Heart right ventricle (tissue), 16 donors: Measurements from ENCODE around the gene DGKD. TPM values are rescaled to one million over a fixed set of nuclear protein-coding genes. Genes with fewer than 3 reads are reported as not detected.

Experiments
- ATAC-seq, 8 donors: fragments of 200-7000 bp; cut with Tn5 transposase; one replicate each; pipeline ENCODE4 v1.9.1; 2020; ENCODE audit warnings: mild to moderate bottlenecking in 8 of 8, moderate library complexity in 8 of 8, moderate number of reproducible peaks in 1 of 8
- DNase-seq, 2 donors: peaks; one replicate each; pipeline ENCODE4 v3.0.0-alpha.2; 2020
- H3K27ac ChIP-seq, 10 donors: fragments of 200-600 bp; sonication (generic) in 2 of 10; one replicate each; pipeline versions ENCODE4 v1.5.0 to v1.8.0; 2020 to 2022; ENCODE audit warnings: mild to moderate bottlenecking in 3 of 10
- H3K27me3 ChIP-seq, 7 donors: fragments of 200-600 bp; one replicate each; pipeline ENCODE4 v1.8.0; 2021 to 2022; ENCODE audit warnings: mild to moderate bottlenecking in 2 of 7
- H3K36me3 ChIP-seq, 9 donors: fragments of 200-600 bp; sonication (generic) in 1 of 9; one replicate each; pipeline versions ENCODE4 v1.5.0 to v1.8.0; 2020 to 2022; ENCODE audit warnings: mild to moderate bottlenecking in 2 of 9
- H3K4me1 ChIP-seq, 9 donors: fragments of 200-600 bp; sonication (generic) in 1 of 9; one replicate each; pipeline versions ENCODE4 v1.5.0 to v1.8.0; 2020 to 2022; ENCODE audit warnings: mild to moderate bottlenecking in 4 of 9
- H3K4me3 ChIP-seq, 10 donors: fragments of 200-600 bp; sonication (generic) in 2 of 10; one replicate each; pipeline versions ENCODE4 v1.5.0 to v1.8.0; 2020 to 2022; ENCODE audit warnings: mild to moderate bottlenecking in 7 of 10, moderate library complexity in 2 of 10
- H3K9me3 ChIP-seq, 11 donors: fragments of 200-600 bp in 10 of 11; sonication (generic) in 2 of 11; one replicate each; pipeline versions ENCODE4 v1.5.0 to v1.8.0; 2013 to 2022; ENCODE audit warnings: mild to moderate bottlenecking in 2 of 11, control low read depth in 1 of 11, moderate library complexity in 1 of 11
- CTCF ChIP-seq, 9 donors: fragments of 200-600 bp; sonication (generic) in 2 of 9; IDR thresholded peaks; one replicate each; pipeline versions ENCODE4 v1.5.0 to v1.8.0; 2021 to 2022; ENCODE audit warnings: antibody characterized with exemption in 9 of 9, mild to moderate bottlenecking in 5 of 9, moderate library complexity in 1 of 9
- WGBS, 2 donors: extraction: QIAGEN DNeasy Blood & Tissue Kit; methylation state at CpG; one replicate each; pipeline ENCODE4 v1.1.7; 2013; ENCODE audit warnings: inconsistent platforms in 1 of 2; 5-methylcytosine and 5-hydroxymethylcytosine counted together
- intact Hi-C, 10 donors: fragments of 100-400 bp; cut with DNase I; formaldehyde crosslinking; loops; one replicate each; pipeline versions ENCODE4 v1.11.1 to v1.14.2; 2022
- polyA plus RNA-seq, 2 donors: library from polyadenylated mRNA; stranded (reverse); fragments of 200-250 nt; gene quantifications; one replicate each; pipeline ENCODE4 v1.2.3, GENCODE V29; 2013
- total RNA-seq, 10 donors: library from RNA; stranded (reverse); fragmentation: NEBNext Ultra II Directional in 3 of 10; extraction: Animal tissue kit (Norgen Biotek cat#: 25700) in 3 of 10; gene quantifications; one replicate each; pipeline versions ENCODE4 v1.2.1 to v1.2.4, GENCODE V29; 2021 to 2023
- donor health status: Arrhythmogenic right ventricular cardiomyopathy.
- donor health status: ischemic (EF 13 %, LVEDD 7.1; RV severe dilation, severe dysfunction).
- donor health status: healthy with polysubstance abuse.
- donor health status: DM: no; HTN: yes; CAD: no.
- donor health status: DM: no; HTN: no; CAD: no.
- donor health status: ischemic (EF 25% LVEDD 6.9; RV normal size, moderate dysfunction).
- donor health status: ischemic (EF 25% LVEDD 5.7; RV mildly dilated, moderate dysfunction).
- donor health status: healthy.
- donor health status: DM: yes; HTN: yes; CAD: no.
- donor health status: Ischemic cardiomyopathy.
- donor health status: ischemic (EF 35%, LVEDD 5.7; RV mildly dilated, moderate dysfunction).
- donor health status: nonischemic (EF 11% LVEDD 7.7; RV severe dilation, severe dysfunction).
- donor health status: DM: yes; HTN: yes; CAD: no.
- donor health status: PGD.
- donor health status: ischemic (EF 29% LVEDD 5.4; RV normal size, mild dysfunction).
- donor health status: nonischemic (EF 23%, LVEDD 6.1; RV moderate dilation, normal function).

The DGKD gene
- total and polyA plus RNA-seq, 12 donors, result 26.8 to 79.5 (median 44.7) TPM

GRCh38 chr2:233455491-233455890 is 101.2 kb downstream of the DGKD start:
- Histone ChIP-seq H3K27ac (no peak overlapping the region), H3K36me3 (peaks cover 0 to 100% (median 95%) of the 10 kb centered on the region in 9 donors), H3K4me3 (no peak overlapping the region), H3K9me3 (no peaks in the 10 kb centered on the region), H3K4me1 (no peaks in the 10 kb centered on the region), H3K27me3 (no peaks in the 10 kb centered on the region)
- WGBS, 2 donors, result 96% methylated on average over 7 of the region's 7 CpGs
- DNase-seq (no peak), ATAC-seq (no peak)
- intact Hi-C loops, result no loop called here
- TF ChIP-seq CTCF (IDR thresholded peaks at IDR 0.05), result no peak

GRCh38 chr2:233456111-233456510 is 101.8 kb downstream of the DGKD start:
- WGBS, 2 donors, result 94 to 95% methylated on average over 11 of the region's 11 CpGs
- DNase-seq, result no peak
- H3K27ac ChIP-seq, result no peak overlapping the region
- no peaks in the 10 kb centered on the region for H3K27me3 ChIP-seq
- H3K36me3 ChIP-seq, result peaks cover 0 to 100% (median 91%) of the 10 kb centered on the region in 9 donors
- H3K4me1 ChIP-seq, result no peaks in the 10 kb centered on the region
- intact Hi-C loops, result no loop called here
- no peak overlapping the region for H3K4me3 ChIP-seq
- ATAC-seq, result no peak
- TF ChIP-seq CTCF (IDR thresholded peaks at IDR 0.05), result no peak
- no peaks in the 10 kb centered on the region for H3K9me3 ChIP-seq

- intact Hi-C loops, result no loop called here
- DNase-seq (no peak), ATAC-seq (no peak)
- H3K36me3 ChIP-seq, result peaks cover 0 to 100% (median 92%) of the 10 kb centered on the region in 9 donors
- H3K4me1 ChIP-seq, result no peaks in the 10 kb centered on the region
- H3K9me3 ChIP-seq, result no peaks in the 10 kb centered on the region
- no peaks in the 10 kb centered on the region for H3K27me3 ChIP-seq
- TF ChIP-seq CTCF (IDR thresholded peaks at IDR 0.05), result no peak
- no peak overlapping the region for H3K4me3 ChIP-seq
- H3K27ac ChIP-seq, result no peak overlapping the region
- 95 to 97% methylated on average over 5 of the region's 5 CpGs for WGBS, 2 donors
Measured at GRCh38 chr2:233456934-233457333, 102.6 kb downstream of the DGKD start.

GRCh38 chr2:233457356-233457755 is 103.1 kb downstream of the DGKD start:
- Histone ChIP-seq H3K4me3 (no peak overlapping the region), H3K27me3 (no peaks in the 10 kb centered on the region), H3K36me3 (peaks cover 0 to 100% (median 92%) of the 10 kb centered on the region in 9 donors), H3K4me1 (no peaks in the 10 kb centered on the region), H3K9me3 (no peaks in the 10 kb centered on the region), H3K27ac (no peak overlapping the region)
- TF ChIP-seq CTCF (IDR thresholded peaks at IDR 0.05), result no peak
- intact Hi-C loops, result no loop called here
- WGBS, 2 donors, result 93 to 96% methylated on average over 5 of the region's 5 CpGs
- DNase-seq (no peak), ATAC-seq (no peak)
